ENCODE data around the gene TNS1.
"Not testable (repeated sequence)": the region's sequence is repeated elsewhere in the genome, so short reads cannot be mapped to it uniquely, and the experiment has no call there.

The TNS1 gene

GRCh38 chr2:217825469-217826235 lies 177.1 kb downstream of the TNS1 start:
- no peak for DNase-seq

- DNase-seq: no peak
These were observed 178.6 kb downstream of the TNS1 start for GRCh38 chr2:217824223-217824622.

GRCh38 chr2:217823626-217824025 lies 179.2 kb downstream of the TNS1 start:
- DNase-seq: no peak

GRCh38 chr2:217822296-217823252 lies 180.2 kb downstream of the TNS1 start:
- DNase-seq: no peak

- DNase-seq: no peak
These were observed 181.2 kb downstream of the TNS1 start for GRCh38 chr2:217821536-217822147.

GRCh38 chr2:217820904-217821303 lies 181.9 kb downstream of the TNS1 start:
- DNase-seq: no peak

- DNase-seq: no peak
These were observed 182.5 kb downstream of the TNS1 start for GRCh38 chr2:217820091-217820819.

GRCh38 chr2:217818293-217818850 lies 184.4 kb downstream of the TNS1 start:
- no peak for DNase-seq

- DNase-seq: no peak
These were observed 185.1 kb downstream of the TNS1 start for GRCh38 chr2:217817466-217818292.

GRCh38 chr2:217816396-217816869 lies 186.4 kb downstream of the TNS1 start:
- DNase-seq: no peak

- no peak for DNase-seq
These were observed 189.0 kb downstream of the TNS1 start for GRCh38 chr2:217813828-217814227.

GRCh38 chr2:217812170-217812569 lies 190.6 kb downstream of the TNS1 start:
- no peak for DNase-seq

GRCh38 chr2:217810260-217810659 lies 192.5 kb downstream of the TNS1 start:
- DNase-seq: no peak

GRCh38 chr2:217809736-217810135 lies 193.1 kb downstream of the TNS1 start:
- DNase-seq: no peak

- DNase-seq: not testable (repeated sequence)
These were observed 193.8 kb downstream of the TNS1 start for GRCh38 chr2:217808967-217809366.

GRCh38 chr2:217808326-217808725 lies 194.5 kb downstream of the TNS1 start:
- no peak for DNase-seq

- DNase-seq: no peak
These were observed 195.0 kb downstream of the TNS1 start for GRCh38 chr2:217807753-217808152.

- no peak for DNase-seq
These were observed 195.8 kb downstream of the TNS1 start for GRCh38 chr2:217807025-217807424.

- no peak for DNase-seq
These were observed 196.4 kb downstream of the TNS1 start for GRCh38 chr2:217806482-217806765.

GRCh38 chr2:217805668-217806481 lies 196.9 kb downstream of the TNS1 start:
- DNase-seq: no peak

Measured in RPMI8226 (cell line).